Body of pancreas (tissue), 4 donors: ENCODE results near the gene PRDX2.

Experiments
- CTCF ChIP-seq, 7 experiments: fragments of 450-650 bp in 4 of 7; fragments of 200-600 bp in 3 of 7; sonication (generic) in 3 of 7; IDR thresholded peaks; one replicate each; pipeline ENCODE4 v1.5.1; 2016 to 2019; ENCODE audit warnings: antibody characterized with exemption in 7 of 7
- POLR2A ChIP-seq, 3 donors: fragments of 450-650 bp; IDR thresholded peaks; one replicate each; pipeline ENCODE4 v1.6.1; 2016; ENCODE audit warnings: antibody characterized with exemption in 3 of 3, mild to moderate bottlenecking in 2 of 3

- TF ChIP-seq POLR2A (IDR thresholded peaks at IDR 0.05) = no peak
- TF ChIP-seq CTCF (IDR thresholded peaks at IDR 0.05) = no peak
These were observed 1.2 kb downstream of the PRDX2 start for GRCh38 chr19:12800466-12800770.
